A549 (cell line): ENCODE data around the gene TRAPPC3. TPM values are rescaled to one million over a fixed set of nuclear protein-coding genes. Genes with fewer than 3 reads are reported as not detected.

Source experiments
- ATAC-seq, 2 experiments: fragments of 200-7000 bp in 1 of 2; fragments of >200 bp in 1 of 2; cut with Nextera tagmentation in 1 of 2; cut with Tn5 transposase in 1 of 2; 3 replicates each; pipeline versions ENCODE4 v1.8.0 to v1.9.1; 2018 to 2020; ENCODE audit warnings: mild to moderate bottlenecking in 1 of 2, moderate library complexity in 1 of 2
- CTCF ChIA-PET: fragments of 300-600 bp; sonication (Branson Sonifier 250); formaldehyde crosslinking; extraction: SDS; loops from one replicate; lab custom pipeline; 2021; ENCODE audit warnings: antibody characterized with exemption, inconsistent platforms; lab: Yijun Ruan, JAX
- POLR2A ChIA-PET: fragments of 350-600 bp; formaldehyde crosslinking; extraction: SDS; loops from one replicate; lab custom pipeline; 2021; ENCODE audit warnings: antibody characterized with exemption, inconsistent platforms; lab: Yijun Ruan, JAX
- DNase-seq, 2 experiments: peaks; one replicate each; pipeline versions ENCODE4 v3.0.0 to v3.0.0-alpha.2; 2011 to 2016; ENCODE audit warnings: low read depth in 1 of 2, low spot score in 1 of 2
- FAIRE-seq: peaks from 2 replicates; lab custom pipeline; 2011; peaks lifted over from hg19 to GRCh38; lab: Jason Lieb, UNC
- H3K27ac ChIP-seq, 2 experiments: fragments of >200 bp; sonication (Bioruptor Twin); formaldehyde crosslinking; 3 replicates each; pipeline ENCODE4 v1.5.1; 2016 to 2017
- H3K4me1 ChIP-seq: fragments of >200 bp; sonication (Bioruptor Twin); formaldehyde crosslinking; 3 replicates; pipeline ENCODE4 v1.6.1; 2016
- H3K4me2 ChIP-seq: fragments of >200 bp; sonication (Bioruptor Twin); formaldehyde crosslinking; 3 replicates; pipeline ENCODE4 v1.6.1; 2016
- H3K4me3 ChIP-seq: fragments of >200 bp; sonication (Bioruptor Twin); formaldehyde crosslinking; 3 replicates; pipeline ENCODE4 v1.5.1; 2016
- H3K9me3 ChIP-seq: fragments of >200 bp; sonication (Bioruptor Twin); formaldehyde crosslinking; 3 replicates; pipeline ENCODE4 v1.6.1; 2016
- ATOH8 ChIP-seq: fragments of 250-450 bp; sonication (Bioruptor Pico); IDR thresholded peaks from 2 replicates; pipeline ENCODE4 v1.5.0; 2020; ENCODE audit warnings: low read depth, mild to moderate bottlenecking, moderate library complexity
- BHLHE40 ChIP-seq: IDR thresholded peaks from 2 replicates; pipeline ENCODE4 v1.6.1; 2012; ENCODE audit warnings: low read depth, low read length, inconsistent platforms
- CBX2 ChIP-seq: fragments of 200-600 bp; sonication (generic); IDR thresholded peaks from 2 replicates; pipeline ENCODE4 v1.6.1; 2016; ENCODE audit warnings: low read depth, mild to moderate bottlenecking, borderline replicate concordance
- CBX8 ChIP-seq: fragments of 200-600 bp; sonication (generic); IDR thresholded peaks from 2 replicates; pipeline ENCODE4 v1.6.1; 2016
- CTCF ChIP-seq: fragments of >200 bp; sonication (Bioruptor Twin); formaldehyde crosslinking; IDR thresholded peaks from 3 replicates; pipeline ENCODE4 v1.5.1; 2016
- EHF ChIP-seq: fragments of 250-450 bp; sonication (Bioruptor Pico); IDR thresholded peaks from 2 replicates; pipeline ENCODE4 v1.5.0; 2020; ENCODE audit warnings: mild to moderate bottlenecking
- EP300 ChIP-seq, 2 experiments: fragments of >200 bp; sonication (Bioruptor Twin); formaldehyde crosslinking; IDR thresholded peaks; 2 replicates in 1 of 2; 3 replicates in 1 of 2; pipeline ENCODE4 v1.6.1; 2016 to 2017
- ESRRA ChIP-seq: fragments of 150-350 bp; IDR thresholded peaks from 2 replicates; pipeline ENCODE4 v1.6.1; 2014; ENCODE audit warnings: mild to moderate bottlenecking, low read length, borderline replicate concordance
- FOSB ChIP-seq: fragments of 250-450 bp; sonication (Bioruptor Pico); IDR thresholded peaks from 2 replicates; pipeline ENCODE4 v1.5.0; 2020; ENCODE audit warnings: mild to moderate bottlenecking, moderate library complexity
- HES2 ChIP-seq: fragments of >200 bp; sonication (Bioruptor Twin); formaldehyde crosslinking; IDR thresholded peaks from 2 replicates; pipeline ENCODE4 v1.6.1; 2016
- HEYL ChIP-seq: fragments of 250-450 bp; sonication (Bioruptor Pico); IDR thresholded peaks from 2 replicates; pipeline ENCODE4 v1.8.0; 2021; ENCODE audit warnings: mild to moderate bottlenecking, moderate library complexity
- HMGXB4 ChIP-seq: fragments of 250-450 bp; sonication (Bioruptor Pico); IDR thresholded peaks from 2 replicates; pipeline ENCODE4 v1.5.0; 2021; ENCODE audit warnings: mild to moderate bottlenecking, moderate library complexity, borderline replicate concordance
- HOXB13 ChIP-seq: fragments of 250-450 bp; sonication (Bioruptor Pico); IDR thresholded peaks from 2 replicates; pipeline ENCODE4 v1.5.0; 2020; ENCODE audit warnings: low read depth, mild to moderate bottlenecking, moderate library complexity
- JUN ChIP-seq, 2 experiments: fragments of >200 bp; sonication (Bioruptor Twin); formaldehyde crosslinking; IDR thresholded peaks; 2 replicates in 1 of 2; 3 replicates in 1 of 2; pipeline ENCODE4 v1.6.1; 2016 to 2017
- KDM1A ChIP-seq: fragments of 200-600 bp; sonication (generic); IDR thresholded peaks from 2 replicates; pipeline ENCODE4 v1.6.1; 2016; ENCODE audit warnings: low read depth, mild to moderate bottlenecking
- MAFK ChIP-seq: fragments of 450-650 bp; IDR thresholded peaks from 2 replicates; pipeline ENCODE4 v1.6.1; 2014; ENCODE audit not compliant: partially characterized antibody
- MAX ChIP-seq: IDR thresholded peaks from 2 replicates; pipeline ENCODE4 v1.6.1; 2012
- MYC ChIP-seq: IDR thresholded peaks from 2 replicates; pipeline ENCODE4 v1.6.1; 2012; ENCODE audit warnings: mild to moderate bottlenecking, inconsistent platforms, low read length, improper control_type of control experiment, borderline replicate concordance
- NFE2L2 ChIP-seq: fragments of 150-350 bp; conservative IDR thresholded peaks from 2 replicates; pipeline ENCODE4 v1.6.1; 2014; ENCODE audit warnings: low read length
- NPAS2 ChIP-seq: fragments of 250-450 bp; sonication (Bioruptor Pico); IDR thresholded peaks from 2 replicates; pipeline ENCODE4 v1.8.0; 2022; ENCODE audit warnings: mild to moderate bottlenecking, moderate library complexity, borderline replicate concordance
- NR3C1 ChIP-seq: fragments of >200 bp; sonication (Bioruptor Twin); formaldehyde crosslinking; IDR thresholded peaks from 3 replicates; pipeline ENCODE4 v1.6.1; 2017
- PHF8 ChIP-seq: fragments of 200-600 bp; sonication (generic); IDR thresholded peaks from 2 replicates; pipeline ENCODE4 v1.6.1; 2016; ENCODE audit warnings: low read depth, mild to moderate bottlenecking, antibody characterized with exemption, moderate library complexity, borderline replicate concordance
- POLR2A ChIP-seq: IDR thresholded peaks from 2 replicates; pipeline ENCODE4 v1.6.1; 2012; ENCODE audit warnings: mild to moderate bottlenecking, low read length
- RARB ChIP-seq: fragments of 250-450 bp; sonication (Bioruptor Pico); IDR thresholded peaks from 2 replicates; pipeline ENCODE4 v1.8.0; 2021; ENCODE audit warnings: mild to moderate bottlenecking, moderate library complexity
- RNF2 ChIP-seq: fragments of 200-600 bp; sonication (generic); IDR thresholded peaks from 2 replicates; pipeline ENCODE4 v1.6.1; 2016; ENCODE audit warnings: low read depth, mild to moderate bottlenecking, antibody characterized with exemption, moderate library complexity, borderline replicate concordance
- USF2 ChIP-seq: fragments of 450-650 bp; IDR thresholded peaks from 2 replicates; pipeline ENCODE4 v1.6.1; 2014; ENCODE audit warnings: antibody characterized with exemption
- ZNF302 ChIP-seq: fragments of 250-450 bp; sonication (Bioruptor Pico); IDR thresholded peaks from 2 replicates; pipeline ENCODE4 v1.9.0; 2021; ENCODE audit warnings: inconsistent platforms, mild to moderate bottlenecking, moderate library complexity
- WGBS: methylation state at CpG from one replicate; pipeline ENCODE4 v1.1.6; 2017; ENCODE audit errors: missing lambda C conversion rate; 5-methylcytosine and 5-hydroxymethylcytosine counted together
- polyA plus RNA-seq, 4 experiments: library from polyadenylated mRNA; depleted of rRNA in 3 of 4; stranded (reverse); fragments of >200 nt; fragmentation: RNase III in 1 of 4; extraction: RNeasy Plus Mini Kit Qiagen cat#74134 plus additional on column Dnase treatment in 1 of 4; gene quantifications; 2 replicates in 3 of 4; 3 replicates in 1 of 4; pipeline ENCODE4 v1.2.3, GENCODE V29; 2011 to 2017

TRAPPC3 gene
- polyA plus RNA-seq, 2 of the 4 experiments (the other 2 are of a cell fraction), result 62.2 to 103 TPM

GRCh38 chr1:36157115-36157903 is 8.0 kb upstream of the TRAPPC3 start:
- FAIRE-seq (no peak), DNase-seq (no peak), ATAC-seq (peak in 1 of 2 experiments; percentile 8; a peak in 3 of 6 replicates)
- ChIA-PET POLR2A (interaction anchor here (2.4 kb wide), 1 partner anchor 31 kb away, joined by 7 read pairs; no protein-coding TSS in a partner anchor), CTCF (interaction anchor here (1.1 to 2.3 kb wide), 2 partner anchors 31 to 37 kb away, joined by 4 to 12 read pairs; no protein-coding TSS in a partner anchor)
- H3K4me1 ChIP-seq, result peaks cover 56% of the 10 kb centered on the region
- peak overlapping the region; percentile 98 to 99 for H3K27ac ChIP-seq
- WGBS, result 19% methylated on average over 8 of the region's 9 CpGs
- peak overlapping the region; percentile 99 for H3K4me3 ChIP-seq
- H3K4me2 ChIP-seq, result peak overlapping the region; percentile 99
- TF ChIP-seq PHF8 (no peak), ATOH8 (CRISPR knock-in tag) (no peak), NR3C1 (no peak), CBX8 (no peak), POLR2A (no peak), CTCF (no peak), BHLHE40 (no peak), FOSB (no peak), RARB (CRISPR knock-in tag) (no peak), ESRRA (no peak), MYC (no peak), EP300 (IDR thresholded peaks at IDR 0.05) (no peak), HMGXB4 (CRISPR knock-in tag) (no peak), MAX (no peak), HEYL (no peak), NPAS2 (no peak), MAFK (no peak), NFE2L2 (no peak), ZNF302 (CRISPR knock-in tag) (no peak)
- TF ChIP-seq, all 56 proteins: peak for 0
- no peaks in the 10 kb centered on the region for H3K9me3 ChIP-seq

GRCh38 chr1:36156329-36157114 is 7.2 kb upstream of the TRAPPC3 start:
- ChIA-PET POLR2A (interaction anchor here (1.5 to 2.4 kb wide), 2 partner anchors 16 to 31 kb away, joined by 4 to 7 read pairs; no protein-coding TSS in a partner anchor), CTCF (interaction anchor here (1.1 to 2.3 kb wide), 4 partner anchors 17 to 67 kb away, joined by 3 to 12 read pairs (median 4); partner anchors contain the start of gene THRAP3)
- TF ChIP-seq MAX (peak; percentile 20; the same call in 1 of the 2 replicates), POLR2A (no peak), EHF (CRISPR knock-in tag) (no peak), EP300 (IDR thresholded peaks at IDR 0.05) (no peak), PHF8 (peak; percentile 77; the same call in 1 of the 2 replicates), KDM1A (peak; percentile 16; the same call in 1 of the 2 replicates), HOXB13 (CRISPR knock-in tag) (no peak), HES2 (no peak), RNF2 (no peak), CBX2 (no peak), USF2 (peak; percentile 31; the same call in 1 of the 2 replicates), JUN (IDR thresholded peaks at IDR 0.05) (peak in 1 of 2 experiments; percentile 21; a peak in 2 of 5 replicates)

More at GRCh38 chr1:36156329-36157114, 7.2 kb upstream of the TRAPPC3 start:
- peak overlapping the region; percentile 99 for H3K4me3 ChIP-seq
- peak overlapping the region; percentile 98 to 99 for H3K27ac ChIP-seq
- FAIRE-seq, result no peak
- DNase-seq, result peak; percentile 33 to 47
- H3K4me1 ChIP-seq, result peaks cover 56% of the 10 kb centered on the region
- H3K9me3 ChIP-seq, result no peaks in the 10 kb centered on the region
- peak; percentile 36 to 49; a peak in 5 of 6 replicates for ATAC-seq
- H3K4me2 ChIP-seq, result peak overlapping the region; percentile 99
- 1% methylated on average over 14 of the region's 69 CpGs for WGBS
